DOHH2 (cell line): ENCODE results near the gene PALLD.

Experiments
- H3F3A ChIP-seq: fragments of 200-600 bp; sonication (generic), shearing (Covaris generic); 2 replicates; pipeline ENCODE4 v1.6.0; 2016; ENCODE audit warnings: antibody characterized with exemption, mild to moderate bottlenecking; ENCODE audit not compliant: control insufficient read depth, insufficient read depth
- H3K27ac ChIP-seq: fragments of 200-600 bp; sonication (generic); 2 replicates; pipeline ENCODE4 v1.5.1; 2014; ENCODE audit warnings: low read depth, mild to moderate bottlenecking, low read length, moderate library complexity
- H3K27me3 ChIP-seq: fragments of 200-600 bp; sonication (generic); 2 replicates; pipeline ENCODE4 v1.6.1; 2014; ENCODE audit warnings: mild to moderate bottlenecking, low read length, mixed read lengths; ENCODE audit not compliant: control insufficient read depth
- H3K36me3 ChIP-seq: fragments of 200-600 bp; sonication (generic); 2 replicates; pipeline ENCODE4 v1.6.1; 2014; ENCODE audit warnings: mild to moderate bottlenecking, low read length, moderate library complexity, mixed read lengths; ENCODE audit not compliant: control insufficient read depth
- H3K4me1 ChIP-seq: fragments of 200-600 bp; sonication (generic); 2 replicates; pipeline ENCODE4 v1.6.1; 2014; ENCODE audit warnings: mild to moderate bottlenecking, low read length, mixed read lengths; ENCODE audit not compliant: control insufficient read depth
- H3K4me2 ChIP-seq: fragments of 200-600 bp; sonication (generic); 2 replicates; pipeline ENCODE4 v1.6.0; 2014; ENCODE audit warnings: mild to moderate bottlenecking, low read length, moderate library complexity
- H3K4me3 ChIP-seq: fragments of 200-600 bp; sonication (generic); 2 replicates; pipeline ENCODE4 v1.5.1; 2014; ENCODE audit warnings: mild to moderate bottlenecking, low read length, mixed read lengths
- H3K79me2 ChIP-seq: fragments of 200-600 bp; sonication (generic); 2 replicates; pipeline ENCODE4 v1.6.1; 2014; ENCODE audit warnings: mild to moderate bottlenecking, low read length, mixed read lengths; ENCODE audit not compliant: control insufficient read depth
- H3K9me2 ChIP-seq: fragments of 200-600 bp; sonication (generic); replicated peaks from 2 replicates; pipeline ENCODE4 v1.6.1; 2014; ENCODE audit warnings: mild to moderate bottlenecking, low read length, mixed read lengths; ENCODE audit not compliant: control insufficient read depth
- H3K9me3 ChIP-seq: fragments of 200-600 bp; sonication (generic); 2 replicates; pipeline ENCODE4 v1.6.1; 2014; ENCODE audit warnings: antibody characterized with exemption, low read length, mixed read lengths; ENCODE audit not compliant: control insufficient read depth, insufficient read depth
- H4K20me1 ChIP-seq: fragments of 200-600 bp; sonication (generic); 2 replicates; pipeline ENCODE4 v1.6.0; 2014; ENCODE audit warnings: low read depth, mild to moderate bottlenecking, antibody characterized with exemption, low read length, moderate library complexity; ENCODE audit not compliant: control insufficient read depth, insufficient read depth
- EZH2phosphoT487 ChIP-seq: fragments of 200-600 bp; sonication (generic); IDR thresholded peaks from 2 replicates; pipeline ENCODE4 v1.6.1; 2017; ENCODE audit warnings: borderline replicate concordance, mild to moderate bottlenecking, antibody characterized with exemption, low read length, moderate library complexity, mixed read lengths
- TF ChIP-seq, protein P1 (sequence below): fragments of 200-600 bp; sonication (generic); IDR thresholded peaks from one replicate; pipeline ENCODE4 v1.5.1; 2014; ENCODE audit warnings: antibody characterized with exemption, mild to moderate bottlenecking, low read depth, low read length; ENCODE audit not compliant: poor library complexity, severe bottlenecking

The PALLD gene

DNA sequence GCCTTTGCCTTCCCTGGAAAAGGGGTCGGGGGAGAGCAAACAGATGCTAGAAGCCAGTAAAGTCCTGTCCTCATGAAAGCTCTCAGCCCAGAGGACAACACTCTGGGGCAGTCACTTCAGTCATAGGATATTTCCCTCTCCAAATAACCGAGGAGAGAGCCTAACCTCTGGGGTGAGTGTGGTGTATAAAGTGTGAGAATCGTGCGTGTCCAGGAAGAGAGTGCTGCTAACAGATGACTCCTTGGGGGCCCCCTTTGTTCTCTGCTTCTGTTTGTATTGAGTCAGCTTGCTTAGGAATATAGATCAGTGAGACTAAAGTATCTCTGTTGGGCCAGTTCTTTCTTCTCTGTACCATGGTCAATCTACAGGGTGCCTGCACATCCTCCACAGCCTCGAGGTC, 247.2 kb downstream of the PALLD start:
- no peaks in the 10 kb centered on the region for H3K4me1 ChIP-seq
- H3K9me2 ChIP-seq: no peaks in the 10 kb centered on the region
- no peaks in the 10 kb centered on the region for H3K9me3 ChIP-seq
- H3K4me2 ChIP-seq: no peak overlapping the region
- H3F3A ChIP-seq: no peaks in the 10 kb centered on the region
- H4K20me1 ChIP-seq: no peaks in the 10 kb centered on the region
- H3K79me2 ChIP-seq: no peaks in the 10 kb centered on the region
- TF ChIP-seq, protein P1, sequence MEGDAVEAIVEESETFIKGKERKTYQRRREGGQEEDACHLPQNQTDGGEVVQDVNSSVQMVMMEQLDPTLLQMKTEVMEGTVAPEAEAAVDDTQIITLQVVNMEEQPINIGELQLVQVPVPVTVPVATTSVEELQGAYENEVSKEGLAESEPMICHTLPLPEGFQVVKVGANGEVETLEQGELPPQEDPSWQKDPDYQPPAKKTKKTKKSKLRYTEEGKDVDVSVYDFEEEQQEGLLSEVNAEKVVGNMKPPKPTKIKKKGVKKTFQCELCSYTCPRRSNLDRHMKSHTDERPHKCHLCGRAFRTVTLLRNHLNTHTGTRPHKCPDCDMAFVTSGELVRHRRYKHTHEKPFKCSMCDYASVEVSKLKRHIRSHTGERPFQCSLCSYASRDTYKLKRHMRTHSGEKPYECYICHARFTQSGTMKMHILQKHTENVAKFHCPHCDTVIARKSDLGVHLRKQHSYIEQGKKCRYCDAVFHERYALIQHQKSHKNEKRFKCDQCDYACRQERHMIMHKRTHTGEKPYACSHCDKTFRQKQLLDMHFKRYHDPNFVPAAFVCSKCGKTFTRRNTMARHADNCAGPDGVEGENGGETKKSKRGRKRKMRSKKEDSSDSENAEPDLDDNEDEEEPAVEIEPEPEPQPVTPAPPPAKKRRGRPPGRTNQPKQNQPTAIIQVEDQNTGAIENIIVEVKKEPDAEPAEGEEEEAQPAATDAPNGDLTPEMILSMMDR: no peak
- no peak for TF ChIP-seq EZH2phosphoT487
- no peak overlapping the region for H3K27ac ChIP-seq
- no peaks in the 10 kb centered on the region for H3K36me3 ChIP-seq
- no peak overlapping the region for H3K4me3 ChIP-seq
- no peaks in the 10 kb centered on the region for H3K27me3 ChIP-seq

GRCh38 chr4:168748807-168749206, 252.0 kb downstream of the PALLD start:
- no peaks in the 10 kb centered on the region for H3K79me2 ChIP-seq
- no peaks in the 10 kb centered on the region for H3K36me3 ChIP-seq
- no peak overlapping the region for H3K4me2 ChIP-seq
- no peak overlapping the region for H3K4me3 ChIP-seq
- no peaks in the 10 kb centered on the region for H3F3A ChIP-seq
- H3K9me3 ChIP-seq: no peaks in the 10 kb centered on the region
- H3K4me1 ChIP-seq: no peaks in the 10 kb centered on the region
- no peaks in the 10 kb centered on the region for H3K27me3 ChIP-seq
- H4K20me1 ChIP-seq: no peaks in the 10 kb centered on the region
- no peak overlapping the region for H3K27ac ChIP-seq
- no peak for TF ChIP-seq EZH2phosphoT487
- TF ChIP-seq, protein P1: no peak
- no peaks in the 10 kb centered on the region for H3K9me2 ChIP-seq

DNA sequence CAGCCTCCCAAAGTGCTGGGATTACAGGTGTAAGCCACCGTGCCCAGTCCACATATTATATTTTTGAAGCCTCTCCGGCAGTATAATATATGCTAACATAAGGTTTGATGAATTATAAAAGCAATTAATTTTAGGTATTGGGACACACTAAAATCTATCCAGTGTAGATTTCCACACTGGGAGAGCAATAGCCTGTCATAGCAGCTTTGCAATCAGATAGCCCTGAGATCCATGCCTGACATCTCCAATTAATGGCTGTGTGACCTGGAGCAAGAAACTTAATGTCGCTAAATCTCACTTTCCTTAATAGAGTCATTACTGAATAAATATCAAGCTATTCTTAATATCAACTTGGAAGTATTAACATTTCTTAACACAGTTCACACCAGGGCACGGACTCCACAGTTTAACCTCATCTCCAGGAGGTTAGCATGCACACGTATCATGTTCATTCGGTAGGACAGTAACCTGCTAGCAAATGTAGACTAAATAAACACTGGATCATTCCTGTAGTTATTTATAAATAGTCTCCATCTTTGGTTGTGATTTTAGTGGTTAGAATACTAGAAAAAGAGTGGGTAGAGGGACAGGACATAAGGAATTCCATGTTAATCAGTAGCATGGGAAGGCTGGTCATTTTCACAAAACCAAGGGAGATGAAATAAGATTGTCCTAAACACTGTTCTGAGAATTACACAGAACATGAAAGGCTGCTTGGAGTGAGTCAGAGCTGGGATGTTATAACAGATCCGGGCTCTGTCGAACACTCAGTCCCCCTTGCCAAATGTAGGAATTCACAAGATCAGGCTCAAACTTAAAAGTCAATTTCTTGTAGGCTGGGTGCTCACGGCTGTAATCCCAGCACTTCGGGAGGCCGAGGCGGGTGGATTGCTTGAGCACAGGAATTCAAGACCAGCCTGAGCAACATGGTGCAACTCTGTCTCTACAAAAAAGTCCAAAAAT, 254.7 kb downstream of the PALLD start:
- no peaks in the 10 kb centered on the region for H3K4me1 ChIP-seq
- H3K27me3 ChIP-seq: no peaks in the 10 kb centered on the region
- H4K20me1 ChIP-seq: no peaks in the 10 kb centered on the region
- H3K9me3 ChIP-seq: no peaks in the 10 kb centered on the region
- no peak overlapping the region for H3K27ac ChIP-seq
- H3K36me3 ChIP-seq: no peaks in the 10 kb centered on the region
- H3K4me2 ChIP-seq: no peak overlapping the region
- H3K9me2 ChIP-seq: no peaks in the 10 kb centered on the region
- H3F3A ChIP-seq: no peaks in the 10 kb centered on the region
- TF ChIP-seq EZH2phosphoT487: no peak
- H3K79me2 ChIP-seq: no peaks in the 10 kb centered on the region
- no peak overlapping the region for H3K4me3 ChIP-seq
